Tibial nerve (tissue), 3 donors: ENCODE data around the gene ULK3.

Source experiments
- POLR2A ChIP-seq, 2 donors: fragments of 450-650 bp; IDR thresholded peaks; one replicate each; pipeline ENCODE4 v1.6.1; 2017; ENCODE audit warnings: antibody characterized with exemption in 2 of 2, mild to moderate bottlenecking in 2 of 2, moderate library complexity in 2 of 2
- TF ChIP-seq, protein P1 (sequence below), 5 experiments: fragments of 200-600 bp in 3 of 5; fragments of 450-650 bp in 2 of 5; sonication (generic) in 3 of 5; IDR thresholded peaks; one replicate each; pipeline ENCODE4 v1.5.1; 2016 to 2019; ENCODE audit warnings: antibody characterized with exemption in 5 of 5, mild to moderate bottlenecking in 3 of 5, moderate library complexity in 2 of 5

DNA sequence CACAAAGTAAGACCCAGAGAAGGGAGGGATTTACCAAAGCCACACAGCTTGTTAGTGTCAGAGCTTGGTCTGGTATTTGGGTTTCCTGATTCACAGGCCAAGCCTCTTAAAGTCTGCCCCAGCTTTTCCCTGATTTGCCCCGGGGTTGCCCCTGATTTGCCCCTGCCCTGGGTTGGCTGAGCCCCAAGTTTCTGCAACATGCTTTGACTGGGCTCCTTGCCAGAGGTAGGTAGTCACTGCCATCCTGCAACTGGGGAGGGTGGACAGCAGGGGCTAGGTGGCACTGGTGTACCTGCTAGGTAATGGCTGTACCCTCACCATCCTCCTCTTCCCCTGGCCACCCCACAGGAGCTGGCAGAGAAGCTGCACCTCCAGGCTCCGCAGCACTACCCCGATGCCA is 49.4 kb upstream of the ULK3 start:
- TF ChIP-seq, protein P1, sequence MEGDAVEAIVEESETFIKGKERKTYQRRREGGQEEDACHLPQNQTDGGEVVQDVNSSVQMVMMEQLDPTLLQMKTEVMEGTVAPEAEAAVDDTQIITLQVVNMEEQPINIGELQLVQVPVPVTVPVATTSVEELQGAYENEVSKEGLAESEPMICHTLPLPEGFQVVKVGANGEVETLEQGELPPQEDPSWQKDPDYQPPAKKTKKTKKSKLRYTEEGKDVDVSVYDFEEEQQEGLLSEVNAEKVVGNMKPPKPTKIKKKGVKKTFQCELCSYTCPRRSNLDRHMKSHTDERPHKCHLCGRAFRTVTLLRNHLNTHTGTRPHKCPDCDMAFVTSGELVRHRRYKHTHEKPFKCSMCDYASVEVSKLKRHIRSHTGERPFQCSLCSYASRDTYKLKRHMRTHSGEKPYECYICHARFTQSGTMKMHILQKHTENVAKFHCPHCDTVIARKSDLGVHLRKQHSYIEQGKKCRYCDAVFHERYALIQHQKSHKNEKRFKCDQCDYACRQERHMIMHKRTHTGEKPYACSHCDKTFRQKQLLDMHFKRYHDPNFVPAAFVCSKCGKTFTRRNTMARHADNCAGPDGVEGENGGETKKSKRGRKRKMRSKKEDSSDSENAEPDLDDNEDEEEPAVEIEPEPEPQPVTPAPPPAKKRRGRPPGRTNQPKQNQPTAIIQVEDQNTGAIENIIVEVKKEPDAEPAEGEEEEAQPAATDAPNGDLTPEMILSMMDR (IDR thresholded peaks at IDR 0.05) = no peak
- TF ChIP-seq POLR2A (IDR thresholded peaks at IDR 0.05) = no peak
